B cell (primary cell): ENCODE results near the gene NUB1.
A peak's percentile ranks its signal among the peaks of the same experiment; 100 is the strongest.

ENCODE experiments used
- CTCF ChIP-seq: fragments of 200-600 bp; IDR thresholded peaks from one replicate; pipeline ENCODE4 v1.8.0; 2022; ENCODE audit warnings: antibody characterized with exemption, mild to moderate bottlenecking
- EZH2 ChIP-seq: IDR thresholded peaks from 2 replicates; pipeline ENCODE4 v1.6.1; 2012; ENCODE audit warnings: borderline replicate concordance, low read depth, mild to moderate bottlenecking, moderate library complexity, low read length; ENCODE audit not compliant: insufficient read depth, poor library complexity, severe bottlenecking

- TF ChIP-seq CTCF (peak; percentile 25), EZH2 (no peak)
These were observed 1.2 kb downstream of the NUB1 start for GRCh38 chr7:151342811-151343210.
